T-helper 17 cell (primary cell): Measurements from ENCODE around the gene RPS28. TPM values are rescaled to one million over a fixed set of nuclear protein-coding genes. Genes with fewer than 3 reads are reported as not detected.
"Not testable (repeated sequence)": the region's sequence is repeated elsewhere in the genome, so short reads cannot be mapped to it uniquely, and the experiment has no call there.

Experiments used
- ATAC-seq: fragments of 150-1000 bp; cut with Tn5 transposase; 2 replicates; pipeline ENCODE4 v1.10.0; 2021; ENCODE audit warnings: mild to moderate bottlenecking, moderate library complexity
- DNase-seq, 3 donors: peaks; one replicate each; pipeline versions ENCODE4 v3.0.0 to v3.0.0-alpha.2; 2020 to 2021
- H3K9me3 ChIP-seq: one replicate; pipeline ENCODE4 v1.7.0; 2013; ENCODE audit warnings: low read length, mild to moderate bottlenecking; ENCODE audit not compliant: control insufficient read depth, poor library complexity, severe bottlenecking
- H3K27ac Mint-ChIP-seq: one replicate; pipeline ENCODE4 v1.8.0; 2022; ENCODE audit warnings: mild to moderate bottlenecking, moderate library complexity, mixed read lengths
- H3K27me3 Mint-ChIP-seq: one replicate; pipeline ENCODE4 v1.8.0; 2022; ENCODE audit warnings: mixed read lengths
- H3K36me3 Mint-ChIP-seq: one replicate; pipeline ENCODE4 v1.8.0; 2022; ENCODE audit warnings: low read depth, mixed read lengths
- H3K4me1 Mint-ChIP-seq: one replicate; pipeline ENCODE4 v1.8.0; 2022; ENCODE audit warnings: mild to moderate bottlenecking, mixed read lengths
- H3K4me3 Mint-ChIP-seq: one replicate; pipeline ENCODE4 v1.8.0; 2022; ENCODE audit warnings: mild to moderate bottlenecking, moderate library complexity, mixed read lengths
- total RNA-seq, 4 donors: library from RNA in 2 of 4; stranded (reverse) in 2 of 4; gene quantifications; one replicate each; pipeline ENCODE4 v1.2.3 and lab custom pipeline; 2022 to 2026

Gene RPS28
- total RNA-seq, result 1,000 to 10,000 TPM; 3,190 to 3,198 TPM
- total RNA-seq (lab: John Stamatoyannopoulos, UW), result 194 to 230 reads per million in 2 donors

DNA sequence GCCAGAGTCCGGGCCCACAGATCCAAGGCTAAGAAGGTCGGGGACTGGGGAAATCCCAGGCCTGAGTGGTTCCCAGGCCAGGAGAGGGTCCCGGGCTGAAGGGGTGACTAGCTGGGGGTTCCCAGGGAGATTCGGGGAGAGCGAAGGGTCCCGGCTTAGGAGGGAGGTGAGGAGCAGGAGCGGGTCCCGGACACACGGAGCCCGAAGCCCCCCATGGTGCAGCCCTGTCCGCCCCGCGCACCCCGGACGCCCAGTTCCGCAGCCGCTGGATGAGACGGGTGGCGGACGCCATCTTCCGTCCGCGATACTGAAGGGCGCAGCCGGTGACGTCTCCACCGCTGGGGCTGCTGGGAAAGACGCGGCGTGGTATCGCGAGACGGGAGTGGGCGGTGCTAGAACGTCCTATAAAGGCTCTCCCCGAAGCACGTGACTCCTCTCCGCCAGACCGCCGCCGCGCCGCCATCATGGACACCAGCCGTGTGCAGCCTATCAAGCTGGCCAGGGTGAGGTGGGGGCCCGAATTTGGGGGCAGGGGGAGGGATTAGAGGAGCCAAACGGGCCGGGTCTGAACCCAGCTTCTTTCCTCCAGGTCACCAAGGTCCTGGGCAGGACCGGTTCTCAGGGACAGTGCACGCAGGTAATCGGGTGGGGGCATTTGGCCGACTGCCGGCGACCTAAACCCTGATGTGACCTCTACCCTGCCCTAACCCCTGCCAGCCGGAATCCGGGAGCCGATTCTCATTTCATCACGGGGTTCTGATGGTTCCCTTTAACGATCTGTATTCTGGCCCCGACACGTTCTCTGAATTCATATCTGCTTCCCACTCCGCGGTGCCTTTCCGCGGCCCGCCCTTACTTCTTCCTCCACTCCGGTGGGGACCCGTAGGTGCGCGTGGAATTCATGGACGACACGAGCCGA is at the start of gene RPS28, which contains the start of gene NDUFA7:
Gene RPS28 (plus strand): TSS at position 430 of the 919 bp plus-strand sequence. CDS start 35 bp downstream, at position 465.
Gene NDUFA7 (minus strand): TSS at position 309 of the 919 bp plus-strand sequence. CDS start 17 bp downstream, at position 292.
- Mint-ChIP-seq H3K36me3 (no peaks in the 10 kb centered on the region), H3K27me3 (no peaks in the 10 kb centered on the region), H3K27ac (peak within 1 kb of the TSS; percentile 99), H3K4me3 (peak within 1 kb of the TSS; percentile 99), H3K4me1 (peaks cover 21% of the 10 kb centered on the region)
- no peaks in the 10 kb centered on the region for H3K9me3 ChIP-seq
- DNase-seq (peak; percentile 90 to 96 (median 94)), ATAC-seq (peak; percentile 95)

GRCh38 chr19:8276508-8276907 is 44.8 kb upstream of the RPS28 start:
- not testable (repeated sequence) for H3K4me1 Mint-ChIP-seq, H3K4me3 Mint-ChIP-seq, H3K27ac Mint-ChIP-seq, H3K9me3 ChIP-seq, DNase-seq, H3K36me3 Mint-ChIP-seq, H3K27me3 Mint-ChIP-seq
- ATAC-seq, result peak; percentile 59

GRCh38 chr19:8291337-8291736 is 30.0 kb upstream of the RPS28 start:
- H3K36me3 Mint-ChIP-seq, DNase-seq, H3K4me1 Mint-ChIP-seq, H3K9me3 ChIP-seq, H3K27me3 Mint-ChIP-seq, H3K27ac Mint-ChIP-seq, H3K4me3 Mint-ChIP-seq: not testable (repeated sequence)
- peak; percentile 69 for ATAC-seq

- Mint-ChIP-seq H3K27me3 (no peaks in the 10 kb centered on the region), H3K4me1 (peaks cover 15% of the 10 kb centered on the region), H3K27ac (no peak overlapping the region), H3K36me3 (no peaks in the 10 kb centered on the region), H3K4me3 (no peak overlapping the region)
- ATAC-seq (no peak), DNase-seq (no peak)
- H3K9me3 ChIP-seq, result no peaks in the 10 kb centered on the region
These were observed 19.0 kb upstream of the RPS28 start for GRCh38 chr19:8302357-8302691.

DNA sequence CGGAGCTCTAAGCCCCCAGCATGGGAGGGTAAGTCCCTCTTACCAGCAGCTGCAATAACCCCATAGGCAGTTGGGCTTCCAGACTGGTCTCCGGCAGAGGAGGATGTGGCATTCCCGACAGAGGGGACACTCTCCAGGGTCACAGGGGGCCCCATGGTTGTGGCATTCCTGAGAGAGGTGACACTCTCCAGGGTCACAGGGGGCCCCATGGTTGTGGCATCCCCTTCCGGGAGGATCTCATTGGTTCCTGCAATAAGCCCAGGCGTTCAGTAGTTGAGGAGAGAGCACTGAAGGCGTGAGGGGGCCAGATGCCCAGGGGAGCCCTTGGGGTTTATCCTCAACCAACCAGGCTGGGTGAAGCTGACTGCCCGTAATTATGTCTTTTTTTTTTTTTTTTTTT is 18.6 kb upstream of the RPS28 start:
- Mint-ChIP-seq H3K4me3 (no peak overlapping the region), H3K27me3 (no peaks in the 10 kb centered on the region), H3K36me3 (no peaks in the 10 kb centered on the region), H3K4me1 (peaks cover 19% of the 10 kb centered on the region), H3K27ac (no peak overlapping the region)
- DNase-seq (no peak), ATAC-seq (no peak)
- H3K9me3 ChIP-seq, result no peaks in the 10 kb centered on the region

DNA sequence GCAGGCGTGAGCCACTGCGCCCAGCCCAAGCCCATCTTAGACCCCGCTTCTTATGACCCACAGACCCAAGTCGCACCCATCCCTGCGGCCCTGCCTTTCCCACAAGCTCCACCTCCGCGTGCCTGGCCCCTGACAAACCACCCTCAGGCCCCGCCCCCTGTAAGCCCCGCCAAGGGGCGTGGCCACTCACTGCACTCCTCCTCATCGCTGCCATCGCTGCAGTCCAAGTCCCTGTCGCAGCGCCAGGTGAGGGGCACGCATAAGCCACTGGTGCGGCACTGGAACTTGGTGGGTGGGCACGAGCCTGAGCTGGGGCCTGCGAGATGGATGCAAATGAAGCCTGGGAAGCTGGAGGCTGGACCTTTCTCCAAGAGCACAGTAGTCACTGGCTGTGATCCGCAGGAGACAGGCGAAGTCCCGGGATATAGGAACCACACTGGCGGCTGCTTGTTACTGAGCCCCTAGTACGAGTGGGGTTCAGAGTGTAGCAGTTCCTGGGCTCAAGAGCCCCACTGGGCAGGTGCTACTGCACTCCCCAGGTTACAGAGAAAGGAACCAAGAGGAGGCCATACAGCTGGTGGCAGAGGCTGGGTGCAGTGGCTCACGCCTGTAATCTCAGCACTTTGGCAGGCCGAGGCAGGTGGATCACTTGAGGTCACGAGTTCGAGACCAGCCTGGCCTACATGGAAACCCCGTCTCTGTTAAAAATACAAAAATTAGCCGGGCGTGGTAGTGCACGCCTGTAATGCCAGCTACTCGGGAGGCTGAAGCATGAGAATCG is 16.3 kb upstream of the RPS28 start:
- ATAC-seq, result no peak
- peak overlapping the region; percentile 52 for H3K4me3 Mint-ChIP-seq
- H3K27me3 Mint-ChIP-seq, result no peaks in the 10 kb centered on the region
- no peaks in the 10 kb centered on the region for H3K9me3 ChIP-seq
- DNase-seq, result peak in 2 of 3 donors; percentile 4 to 26
- peaks cover 27% of the 10 kb centered on the region for H3K4me1 Mint-ChIP-seq
- peaks cover 2% of the 10 kb centered on the region for H3K36me3 Mint-ChIP-seq
- H3K27ac Mint-ChIP-seq, result no peak overlapping the region

- H3K36me3 Mint-ChIP-seq, result peaks cover 2% of the 10 kb centered on the region
- no peaks in the 10 kb centered on the region for H3K27me3 Mint-ChIP-seq
- ATAC-seq (no peak), DNase-seq (peak in 1 of 3 donors; percentile 2)
- H3K4me3 Mint-ChIP-seq, result no peak overlapping the region
- H3K4me1 Mint-ChIP-seq, result peaks cover 27% of the 10 kb centered on the region
- H3K27ac Mint-ChIP-seq, result peak overlapping the region; percentile 89
- H3K9me3 ChIP-seq, result no peaks in the 10 kb centered on the region
These were observed 15.5 kb upstream of the RPS28 start for GRCh38 chr19:8305798-8306197.

GRCh38 chr19:8306235-8307054 is 14.9 kb upstream of the RPS28 start:
- Mint-ChIP-seq H3K27me3 (no peaks in the 10 kb centered on the region), H3K4me3 (peak overlapping the region; percentile 93), H3K4me1 (peaks cover 27% of the 10 kb centered on the region), H3K27ac (peak overlapping the region; percentile 89), H3K36me3 (peaks cover 2% of the 10 kb centered on the region)
- H3K9me3 ChIP-seq, result no peaks in the 10 kb centered on the region
- no peak for ATAC-seq
- peak in 1 of 3 donors; percentile 2 for DNase-seq

- no peak for ATAC-seq
These were observed 13.8 kb upstream of the RPS28 start for GRCh38 chr19:8307400-8307964.

GRCh38 chr19:8307965-8308866 is 13.1 kb upstream of the RPS28 start, which contains the start of gene CD320:
Gene CD320, minus strand, starts transcription at chr19:8308358. Its CDS starts 68 bp downstream, at chr19:8308290.
- H3K27ac Mint-ChIP-seq, result peak within 1 kb of the TSS; percentile 89

More at GRCh38 chr19:8307400-8307964, 13.8 kb upstream of the RPS28 start:
- H3K4me3 Mint-ChIP-seq, result peak overlapping the region; percentile 93
- peaks cover 2% of the 10 kb centered on the region for H3K36me3 Mint-ChIP-seq
- H3K4me1 Mint-ChIP-seq, result peaks cover 27% of the 10 kb centered on the region
- peak overlapping the region; percentile 89 for H3K27ac Mint-ChIP-seq
- H3K27me3 Mint-ChIP-seq, result no peaks in the 10 kb centered on the region
- no peaks in the 10 kb centered on the region for H3K9me3 ChIP-seq
- no peak for DNase-seq

GRCh38 chr19:8308891-8309291 is 12.4 kb upstream of the RPS28 start:
- DNase-seq, result no peak

More at GRCh38 chr19:8307965-8308866, 13.1 kb upstream of the RPS28 start, which contains the start of gene CD320:
- no peaks in the 10 kb centered on the region for H3K27me3 Mint-ChIP-seq
- H3K36me3 Mint-ChIP-seq, result peaks cover 2% of the 10 kb centered on the region
- DNase-seq, result peak; percentile 73 to 79 (median 78)
- ATAC-seq, result peak; percentile 95
- no peaks in the 10 kb centered on the region for H3K9me3 ChIP-seq
- H3K4me1 Mint-ChIP-seq, result peaks cover 27% of the 10 kb centered on the region
- peak within 1 kb of the TSS; percentile 93 for H3K4me3 Mint-ChIP-seq

More at GRCh38 chr19:8308891-8309291, 12.4 kb upstream of the RPS28 start:
- H3K36me3 Mint-ChIP-seq, result peaks cover 2% of the 10 kb centered on the region
- H3K9me3 ChIP-seq, result no peaks in the 10 kb centered on the region
- peak overlapping the region; percentile 89 for H3K27ac Mint-ChIP-seq
- H3K4me3 Mint-ChIP-seq, result peak overlapping the region; percentile 93
- no peaks in the 10 kb centered on the region for H3K27me3 Mint-ChIP-seq
- no peak for ATAC-seq
- peaks cover 27% of the 10 kb centered on the region for H3K4me1 Mint-ChIP-seq
